NT2/D1 (cell line): ENCODE data around the gene GADL1.

Experiments used
- SUZ12 ChIP-seq: IDR thresholded peaks from 2 replicates; pipeline ENCODE4 v1.6.1; 2011; ENCODE audit not compliant: insufficient read length, insufficient read depth; ENCODE audit errors: extremely low read depth
- YY1 ChIP-seq: IDR thresholded peaks from 2 replicates; pipeline ENCODE4 v1.6.1; 2011; ENCODE audit not compliant: insufficient read length, insufficient read depth
- ZNF274 ChIP-seq: IDR thresholded peaks from 2 replicates; pipeline ENCODE4 v1.6.1; 2011; ENCODE audit warnings: mild to moderate bottlenecking, low read depth, low read length

DNA sequence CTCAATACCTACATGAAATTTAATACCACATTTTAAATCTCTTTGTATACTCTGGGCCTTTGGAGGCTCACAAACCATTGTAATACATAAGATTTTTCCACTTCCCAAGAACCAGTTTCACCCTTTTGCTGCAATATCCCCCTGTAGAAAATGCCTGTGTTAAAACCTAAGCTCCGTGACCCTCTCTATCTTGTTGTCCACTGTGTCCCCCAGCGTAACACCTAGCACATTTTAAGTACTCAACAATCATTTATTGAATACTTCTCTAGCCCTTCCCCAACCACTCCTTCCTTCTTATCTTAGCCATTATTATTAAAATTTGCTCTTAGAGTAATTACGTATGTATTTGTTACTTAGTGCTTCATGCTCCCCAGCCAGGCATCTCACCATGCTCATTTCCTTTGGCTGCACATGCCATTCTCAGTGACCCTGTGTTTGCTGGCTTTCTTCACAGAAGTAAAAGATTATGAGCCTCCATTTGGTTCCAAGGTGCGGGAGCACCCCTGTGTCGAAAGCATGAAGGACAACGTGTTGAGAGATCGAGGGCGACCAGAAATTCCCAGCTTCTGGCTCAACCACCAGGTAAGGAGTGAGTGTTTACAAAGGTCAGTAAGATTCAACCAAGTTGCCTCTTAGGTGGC lies 206.4 kb downstream of the GADL1 start:
- no peak for TF ChIP-seq SUZ12
- TF ChIP-seq YY1, result no peak
- no peak for TF ChIP-seq ZNF274
